GM10266 (cell line): ENCODE measurements around the gene COG3.

Experiments used
- DNase-seq: peaks from one replicate; pipeline ENCODE4 v3.0.0; 2012; ENCODE audit errors: extremely low spot score
- TF ChIP-seq, protein P1 (sequence below): IDR thresholded peaks from 2 replicates; pipeline ENCODE4 v1.5.1; 2012; ENCODE audit warnings: mild to moderate bottlenecking, low read depth; ENCODE audit not compliant: control insufficient read depth, insufficient read depth; ENCODE audit errors: missing control alignments

The COG3 gene

DNA sequence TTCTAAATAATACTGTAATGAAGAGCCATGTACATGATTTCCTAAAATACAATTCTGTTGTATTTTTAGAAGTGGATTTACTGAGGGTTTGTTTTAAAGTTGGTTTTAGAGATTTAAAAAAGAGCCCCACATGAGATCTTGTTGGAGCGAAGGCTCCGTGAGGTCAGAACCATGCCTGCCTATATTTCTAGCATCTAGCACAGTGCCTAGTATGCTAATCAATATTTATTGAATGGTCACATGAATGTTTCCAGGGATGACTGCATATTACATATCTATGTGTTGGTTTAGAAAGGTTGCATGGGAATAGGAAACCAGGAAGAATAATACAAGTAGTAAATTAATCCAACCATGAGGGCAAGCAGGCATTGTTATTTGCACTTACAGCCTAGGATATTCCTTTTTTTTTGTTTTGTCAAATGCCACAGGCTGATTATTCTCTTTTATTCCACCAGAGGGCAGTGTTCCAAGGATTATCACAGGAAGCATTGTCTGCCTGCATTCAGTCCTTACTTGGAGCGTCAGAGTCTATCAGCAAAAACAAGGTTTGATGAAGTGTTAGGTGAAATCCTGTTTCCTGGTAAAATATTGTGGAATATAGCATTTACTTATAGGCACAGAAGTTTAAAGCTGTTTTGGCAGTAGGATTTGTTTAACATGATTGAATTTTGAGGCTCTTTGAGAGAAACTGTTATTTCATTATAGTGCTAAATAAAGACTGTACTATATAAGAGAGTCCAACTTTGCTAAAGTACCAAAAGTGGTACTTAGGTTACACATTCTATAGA lies 46.8 kb downstream of the COG3 start:
- peak; percentile 49 for DNase-seq
- TF ChIP-seq, protein P1, sequence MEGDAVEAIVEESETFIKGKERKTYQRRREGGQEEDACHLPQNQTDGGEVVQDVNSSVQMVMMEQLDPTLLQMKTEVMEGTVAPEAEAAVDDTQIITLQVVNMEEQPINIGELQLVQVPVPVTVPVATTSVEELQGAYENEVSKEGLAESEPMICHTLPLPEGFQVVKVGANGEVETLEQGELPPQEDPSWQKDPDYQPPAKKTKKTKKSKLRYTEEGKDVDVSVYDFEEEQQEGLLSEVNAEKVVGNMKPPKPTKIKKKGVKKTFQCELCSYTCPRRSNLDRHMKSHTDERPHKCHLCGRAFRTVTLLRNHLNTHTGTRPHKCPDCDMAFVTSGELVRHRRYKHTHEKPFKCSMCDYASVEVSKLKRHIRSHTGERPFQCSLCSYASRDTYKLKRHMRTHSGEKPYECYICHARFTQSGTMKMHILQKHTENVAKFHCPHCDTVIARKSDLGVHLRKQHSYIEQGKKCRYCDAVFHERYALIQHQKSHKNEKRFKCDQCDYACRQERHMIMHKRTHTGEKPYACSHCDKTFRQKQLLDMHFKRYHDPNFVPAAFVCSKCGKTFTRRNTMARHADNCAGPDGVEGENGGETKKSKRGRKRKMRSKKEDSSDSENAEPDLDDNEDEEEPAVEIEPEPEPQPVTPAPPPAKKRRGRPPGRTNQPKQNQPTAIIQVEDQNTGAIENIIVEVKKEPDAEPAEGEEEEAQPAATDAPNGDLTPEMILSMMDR: peak; percentile 78

DNA sequence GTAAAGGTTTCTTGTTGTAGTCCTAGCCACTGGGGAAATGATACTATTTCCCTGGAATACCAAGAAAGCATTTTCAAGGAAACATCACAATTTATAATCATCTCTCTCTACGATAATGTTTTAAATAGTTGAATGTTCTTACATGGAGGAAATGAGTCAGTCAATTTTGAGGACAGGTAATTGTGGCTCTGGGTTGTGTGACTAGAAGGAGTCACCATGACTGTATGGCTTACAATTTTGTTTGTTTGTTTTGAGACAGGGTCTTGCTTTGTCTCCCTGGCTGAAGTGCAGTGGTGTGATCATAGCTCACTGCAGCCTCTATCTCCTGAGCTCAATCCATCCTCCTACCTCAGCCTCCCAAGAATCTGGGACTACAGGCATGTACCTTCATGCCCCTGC lies 47.4 kb downstream of the COG3 start:
- TF ChIP-seq, protein P1: no peak
- DNase-seq: no peak

DNA sequence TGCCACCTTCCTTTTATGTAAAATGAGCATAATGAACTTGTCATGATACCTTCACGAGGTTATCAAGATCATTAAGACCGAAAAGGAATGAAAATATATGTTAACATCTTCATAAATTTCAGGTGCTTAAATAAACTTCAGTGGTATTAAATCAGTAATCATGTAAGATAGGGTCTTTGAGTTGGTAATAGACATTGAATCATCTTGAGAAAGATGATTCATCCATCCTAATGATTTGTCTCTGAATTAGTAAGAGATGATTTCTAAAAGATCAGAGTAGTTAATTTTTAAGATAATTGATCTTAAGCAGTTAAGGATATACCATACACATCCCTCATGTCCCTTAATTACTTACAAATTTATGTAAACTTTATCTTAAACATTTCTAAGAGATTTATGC lies 52.0 kb downstream of the COG3 start:
- no peak for DNase-seq
- TF ChIP-seq, protein P1: no peak

DNA sequence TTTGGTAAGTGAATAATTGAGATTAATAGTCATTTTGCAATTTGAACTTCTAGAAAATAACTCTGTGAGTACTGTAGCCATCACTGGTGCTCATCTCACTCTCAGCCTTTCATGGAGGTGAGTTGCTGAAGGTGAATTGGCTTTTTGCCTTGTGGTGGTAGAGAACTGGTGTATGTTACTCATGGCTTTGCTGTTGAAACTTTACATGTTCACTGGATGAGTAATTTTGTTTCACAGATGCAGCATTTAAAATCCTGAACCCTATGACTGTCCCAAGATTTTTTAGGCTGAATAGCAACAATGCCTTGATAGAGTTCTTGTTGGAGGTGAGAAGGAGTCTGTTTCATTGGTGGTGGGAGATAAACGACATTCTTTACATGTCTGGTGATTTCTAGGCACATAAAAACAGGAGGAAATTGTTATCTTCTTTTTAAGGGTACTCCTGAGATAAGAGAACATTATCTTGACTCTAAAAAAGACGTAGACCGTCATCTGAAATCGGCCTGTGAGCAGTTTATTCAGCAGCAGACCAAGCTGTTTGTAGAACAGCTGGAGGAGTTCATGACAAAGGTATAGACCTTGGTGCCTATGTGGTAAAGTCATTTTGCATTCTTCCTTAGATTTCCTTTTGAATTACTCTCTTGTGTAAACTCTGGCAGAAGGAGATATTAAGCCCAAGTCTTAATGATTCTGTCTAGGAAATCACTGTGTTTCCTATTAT lies 53.9 kb downstream of the COG3 start:
- TF ChIP-seq, protein P1: no peak

GRCh38 chr13:45519493-45519892 lies 54.8 kb downstream of the COG3 start:
- no peak for DNase-seq

More for the DNA sequence above, 53.9 kb downstream of the COG3 start:
- DNase-seq: no peak

GRCh38 chr13:45521297-45521696 lies 56.6 kb downstream of the COG3 start:
- DNase-seq: no peak
- TF ChIP-seq, protein P1: no peak

More at GRCh38 chr13:45519493-45519892, 54.8 kb downstream of the COG3 start:
- TF ChIP-seq, protein P1: no peak

GRCh38 chr13:45522571-45522970 lies 57.8 kb downstream of the COG3 start:
- TF ChIP-seq, protein P1: no peak
- DNase-seq: no peak
